ENCODE results near the gene GOLGA3. TPM values are rescaled to one million over a fixed set of nuclear protein-coding genes. Genes with fewer than 3 reads are reported as not detected.

GOLGA3 gene
- total RNA-seq, 1 donor from 2014 or later, result 63.8 TPM

- TF ChIP-seq, protein P1, sequence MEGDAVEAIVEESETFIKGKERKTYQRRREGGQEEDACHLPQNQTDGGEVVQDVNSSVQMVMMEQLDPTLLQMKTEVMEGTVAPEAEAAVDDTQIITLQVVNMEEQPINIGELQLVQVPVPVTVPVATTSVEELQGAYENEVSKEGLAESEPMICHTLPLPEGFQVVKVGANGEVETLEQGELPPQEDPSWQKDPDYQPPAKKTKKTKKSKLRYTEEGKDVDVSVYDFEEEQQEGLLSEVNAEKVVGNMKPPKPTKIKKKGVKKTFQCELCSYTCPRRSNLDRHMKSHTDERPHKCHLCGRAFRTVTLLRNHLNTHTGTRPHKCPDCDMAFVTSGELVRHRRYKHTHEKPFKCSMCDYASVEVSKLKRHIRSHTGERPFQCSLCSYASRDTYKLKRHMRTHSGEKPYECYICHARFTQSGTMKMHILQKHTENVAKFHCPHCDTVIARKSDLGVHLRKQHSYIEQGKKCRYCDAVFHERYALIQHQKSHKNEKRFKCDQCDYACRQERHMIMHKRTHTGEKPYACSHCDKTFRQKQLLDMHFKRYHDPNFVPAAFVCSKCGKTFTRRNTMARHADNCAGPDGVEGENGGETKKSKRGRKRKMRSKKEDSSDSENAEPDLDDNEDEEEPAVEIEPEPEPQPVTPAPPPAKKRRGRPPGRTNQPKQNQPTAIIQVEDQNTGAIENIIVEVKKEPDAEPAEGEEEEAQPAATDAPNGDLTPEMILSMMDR (IDR thresholded peaks at IDR 0.05; ENCODE audit: unreplicated experiment), result no peak
- Mint-ChIP-seq H3K36me3 (peaks cover 61% of the 10 kb centered on the region), H3K4me3 (no peak overlapping the region), H3K4me1 (no peaks in the 10 kb centered on the region), H3K27me3 (ENCODE audit: low read depth) (no peaks in the 10 kb centered on the region), H3K27ac (no peak overlapping the region), H3K9me3 (peaks cover 4% of the 10 kb centered on the region)
- no peak for DNase-seq (ENCODE audit: low spot score in 2 of 2, unreplicated experiment in 2 of 2)
These were observed 88.4 kb downstream of the GOLGA3 start for GRCh38 chr12:132740313-132740646.

DNA sequence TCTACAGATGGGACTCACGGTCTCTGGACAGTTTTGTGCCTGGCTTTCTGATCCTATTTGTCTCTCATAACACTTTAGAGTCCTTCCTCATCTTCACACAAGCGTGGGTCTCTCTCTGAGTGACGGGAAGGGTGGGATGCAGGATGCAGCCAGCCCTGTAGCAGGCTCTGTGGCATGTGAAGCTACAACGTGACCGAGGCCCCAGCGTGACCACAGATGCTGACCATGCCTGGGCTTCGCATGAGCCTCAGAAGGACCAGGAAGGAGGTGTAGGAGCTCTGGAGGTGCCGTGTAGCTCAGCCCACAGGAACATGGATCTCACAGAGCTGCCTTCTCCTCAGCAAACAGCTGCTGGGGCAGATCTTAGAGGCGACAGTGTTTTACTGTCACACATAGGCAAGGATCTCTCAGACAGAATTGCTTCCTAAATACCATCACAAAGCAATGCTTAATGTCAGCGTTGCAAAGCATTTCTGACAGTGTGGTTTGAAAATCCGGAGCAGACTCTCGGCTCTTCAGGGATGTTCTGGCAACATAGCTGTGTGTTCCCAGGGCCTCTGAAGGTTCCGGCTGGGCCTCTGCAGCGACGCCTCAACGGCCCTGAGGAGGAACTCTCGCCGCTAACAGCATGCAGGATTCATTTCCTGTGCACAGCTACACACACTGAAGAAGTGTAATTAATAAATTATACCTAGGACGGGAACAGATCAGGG is 88.9 kb downstream of the GOLGA3 start:
- H3K4me1 Mint-ChIP-seq, result no peaks in the 10 kb centered on the region
- peaks cover 57% of the 10 kb centered on the region for H3K36me3 Mint-ChIP-seq
- H3K27me3 Mint-ChIP-seq (ENCODE audit: low read depth), result no peaks in the 10 kb centered on the region
- no peak for DNase-seq (ENCODE audit: low spot score in 2 of 2, unreplicated experiment in 2 of 2)
- H3K27ac Mint-ChIP-seq, result no peak overlapping the region
- peaks cover 4% of the 10 kb centered on the region for H3K9me3 Mint-ChIP-seq
- TF ChIP-seq, protein P1 (IDR thresholded peaks at IDR 0.05; ENCODE audit: unreplicated experiment), result no peak
- H3K4me3 Mint-ChIP-seq, result no peak overlapping the region

GRCh38 chr12:132736913-132737312 is 91.8 kb downstream of the GOLGA3 start:
- TF ChIP-seq, protein P1 (IDR thresholded peaks at IDR 0.05; ENCODE audit: unreplicated experiment), result no peak
- no peaks in the 10 kb centered on the region for H3K4me1 Mint-ChIP-seq
- DNase-seq (ENCODE audit: low spot score in 2 of 2, unreplicated experiment in 2 of 2), result no peak
- H3K36me3 Mint-ChIP-seq, result peaks cover 59% of the 10 kb centered on the region
- H3K27me3 Mint-ChIP-seq (ENCODE audit: low read depth), result no peaks in the 10 kb centered on the region
- no peaks in the 10 kb centered on the region for H3K9me3 Mint-ChIP-seq
- no peak overlapping the region for H3K4me3 Mint-ChIP-seq
- H3K27ac Mint-ChIP-seq, result no peak overlapping the region

GRCh38 chr12:132736378-132736777 is 92.3 kb downstream of the GOLGA3 start:
- DNase-seq (ENCODE audit: low spot score in 2 of 2, unreplicated experiment in 2 of 2), result no peak
- H3K4me3 Mint-ChIP-seq, result no peak overlapping the region
- no peaks in the 10 kb centered on the region for H3K4me1 Mint-ChIP-seq
- peaks cover 60% of the 10 kb centered on the region for H3K36me3 Mint-ChIP-seq
- no peaks in the 10 kb centered on the region for H3K9me3 Mint-ChIP-seq
- no peak overlapping the region for H3K27ac Mint-ChIP-seq
- TF ChIP-seq, protein P1 (IDR thresholded peaks at IDR 0.05; ENCODE audit: unreplicated experiment), result no peak
- H3K27me3 Mint-ChIP-seq (ENCODE audit: low read depth), result no peaks in the 10 kb centered on the region

GRCh38 chr12:132735496-132735895 is 93.2 kb downstream of the GOLGA3 start:
- H3K4me3 Mint-ChIP-seq, result no peak overlapping the region
- DNase-seq (ENCODE audit: low spot score in 2 of 2, unreplicated experiment in 2 of 2), result no peak
- TF ChIP-seq, protein P1 (IDR thresholded peaks at IDR 0.05; ENCODE audit: unreplicated experiment), result no peak
- no peak overlapping the region for H3K27ac Mint-ChIP-seq
- H3K27me3 Mint-ChIP-seq (ENCODE audit: low read depth), result no peaks in the 10 kb centered on the region
- H3K36me3 Mint-ChIP-seq, result peaks cover 67% of the 10 kb centered on the region
- H3K9me3 Mint-ChIP-seq, result no peaks in the 10 kb centered on the region
- no peaks in the 10 kb centered on the region for H3K4me1 Mint-ChIP-seq
